IPS-11a (cell line): ENCODE results near the gene GBF1.
A peak's percentile ranks its signal among the peaks of the same experiment; 100 is the strongest.

ENCODE experiments used
- H3K4me3 ChIP-seq: one replicate; pipeline ENCODE4 v1.5.1; 2013; ENCODE audit warnings: low read depth, low read length, control low read depth

GBF1 gene

DNA sequence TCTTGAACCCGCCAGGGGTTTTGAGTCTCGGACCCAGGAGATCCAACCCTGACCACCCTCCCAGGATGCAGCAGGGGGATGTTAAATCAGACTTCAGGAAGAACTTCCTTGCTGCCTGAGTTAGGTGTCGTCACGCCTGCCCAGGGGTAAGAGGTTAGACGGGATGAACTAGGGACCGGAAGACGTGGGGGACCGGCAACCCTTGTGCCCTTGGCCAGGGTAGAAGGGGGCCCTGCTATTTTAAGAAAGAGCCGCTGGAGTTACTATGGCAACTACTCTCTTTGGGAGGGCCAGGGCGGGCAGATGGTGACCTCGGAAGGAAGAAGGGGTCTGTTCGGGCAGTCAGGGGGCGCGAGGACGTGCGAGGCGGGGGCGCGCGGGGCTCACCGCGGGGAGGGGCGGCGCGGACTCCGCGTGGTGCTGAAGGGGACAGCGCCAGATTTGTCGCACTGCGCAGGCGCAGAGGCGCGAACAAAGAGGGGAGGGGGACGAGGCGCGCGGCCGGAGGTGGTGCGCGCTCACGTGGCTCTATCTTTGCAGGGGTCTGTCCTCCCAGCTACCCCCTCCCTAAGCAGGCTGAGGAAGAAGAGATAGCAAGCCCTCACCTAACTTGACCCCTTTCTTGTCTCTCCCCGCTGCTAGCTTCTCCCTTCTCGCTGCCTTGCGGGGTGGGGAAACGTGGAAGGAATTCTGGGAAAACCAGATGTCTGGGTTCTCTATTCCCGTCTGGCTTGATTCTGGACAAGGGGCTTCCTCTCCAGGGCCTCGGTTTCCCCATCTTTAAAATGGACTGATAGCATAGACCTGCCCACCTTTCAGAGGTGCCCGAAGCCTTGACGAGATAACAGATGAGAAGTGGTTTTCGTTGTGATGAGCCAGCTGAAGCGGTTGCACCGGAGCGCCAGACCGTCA is 174.2 kb downstream of the GBF1 start:
- H3K4me3 ChIP-seq, result peak overlapping the region; percentile 89

DNA sequence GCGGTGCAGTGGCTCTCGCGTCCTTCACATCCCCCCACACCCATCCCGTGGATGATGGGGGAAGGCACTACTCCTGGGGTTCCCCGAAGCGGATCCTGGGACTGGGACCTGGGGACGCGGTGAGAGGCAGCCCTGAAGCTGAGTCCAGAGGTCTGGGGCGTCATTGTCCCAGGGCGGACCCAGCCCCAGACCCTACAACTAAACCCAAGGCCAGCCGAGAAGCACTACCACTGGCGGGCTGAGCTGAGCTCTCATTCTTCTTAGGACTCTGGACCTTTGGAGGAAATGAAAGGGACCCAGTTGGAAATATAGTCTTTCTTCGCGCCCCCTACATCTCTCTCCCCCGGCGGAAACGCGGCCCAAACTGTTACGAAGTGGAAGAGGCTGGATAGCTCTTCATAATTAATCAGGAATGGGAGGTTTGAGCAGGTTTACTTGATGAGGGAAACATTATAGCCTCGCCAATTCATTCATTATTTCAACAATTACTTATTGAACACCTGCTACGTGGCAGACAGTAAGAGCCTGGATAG is 174.9 kb downstream of the GBF1 start:
- H3K4me3 ChIP-seq, result peak overlapping the region; percentile 89

DNA sequence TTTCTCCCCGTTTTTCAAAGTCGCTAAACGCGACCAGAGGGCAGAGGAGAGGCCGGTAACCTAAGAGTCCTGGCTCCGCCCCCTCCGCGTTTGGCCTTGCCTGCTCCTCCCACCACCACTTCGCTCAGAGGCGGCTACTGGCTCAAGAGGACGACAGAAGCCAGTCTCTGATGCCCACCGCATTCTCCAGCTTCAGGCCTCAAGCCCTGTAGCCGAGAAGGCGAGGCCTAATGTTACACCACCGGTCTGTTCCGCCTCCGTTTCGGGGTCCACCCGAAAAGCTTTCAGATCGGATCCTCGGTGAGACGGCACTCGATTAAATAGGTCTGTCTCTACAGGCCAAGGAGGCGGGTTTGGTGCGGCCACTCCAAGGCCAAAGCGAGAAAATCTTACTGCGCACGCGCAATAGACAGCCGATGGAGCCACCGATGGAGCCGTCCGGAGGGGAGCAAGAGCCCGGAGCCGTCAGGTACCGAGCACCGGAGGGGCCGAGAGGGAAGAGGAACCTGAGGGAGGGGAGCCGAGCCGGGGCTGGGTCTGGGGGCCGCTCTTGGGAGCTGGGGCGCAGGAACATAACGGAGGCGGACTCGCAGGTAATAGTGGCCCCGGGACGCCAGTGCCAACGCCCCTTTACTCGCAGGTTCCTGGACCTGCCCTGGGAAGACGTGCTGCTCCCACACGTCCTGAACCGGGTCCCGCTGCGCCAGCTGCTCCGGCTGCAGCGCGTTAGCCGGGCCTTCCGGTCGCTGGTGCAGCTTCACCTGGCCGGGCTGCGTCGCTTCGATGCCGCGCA is 175.6 kb downstream of the GBF1 start, which contains the start of gene FBXL15:
TSS of gene FBXL15 (plus strand) at position 123 of the 793 bp plus-strand sequence. CDS start at position 417, 294 bp downstream.
- H3K4me3 ChIP-seq, result peak within 1 kb of the TSS; percentile 89

DNA sequence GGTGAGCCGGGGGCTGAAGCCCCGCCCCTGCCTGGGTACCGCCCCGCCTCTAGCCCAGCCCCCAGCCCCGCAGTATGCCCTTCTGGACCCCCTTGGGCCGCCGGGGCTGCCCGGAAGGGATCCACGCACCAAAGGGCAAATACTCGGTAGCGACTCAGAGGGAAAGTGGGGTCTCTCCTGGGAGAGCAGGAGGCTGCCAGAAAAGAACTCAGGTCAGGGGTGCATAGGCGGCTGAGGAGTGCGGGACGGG is 176.1 kb downstream of the GBF1 start:
- peak overlapping the region; percentile 89 for H3K4me3 ChIP-seq

DNA sequence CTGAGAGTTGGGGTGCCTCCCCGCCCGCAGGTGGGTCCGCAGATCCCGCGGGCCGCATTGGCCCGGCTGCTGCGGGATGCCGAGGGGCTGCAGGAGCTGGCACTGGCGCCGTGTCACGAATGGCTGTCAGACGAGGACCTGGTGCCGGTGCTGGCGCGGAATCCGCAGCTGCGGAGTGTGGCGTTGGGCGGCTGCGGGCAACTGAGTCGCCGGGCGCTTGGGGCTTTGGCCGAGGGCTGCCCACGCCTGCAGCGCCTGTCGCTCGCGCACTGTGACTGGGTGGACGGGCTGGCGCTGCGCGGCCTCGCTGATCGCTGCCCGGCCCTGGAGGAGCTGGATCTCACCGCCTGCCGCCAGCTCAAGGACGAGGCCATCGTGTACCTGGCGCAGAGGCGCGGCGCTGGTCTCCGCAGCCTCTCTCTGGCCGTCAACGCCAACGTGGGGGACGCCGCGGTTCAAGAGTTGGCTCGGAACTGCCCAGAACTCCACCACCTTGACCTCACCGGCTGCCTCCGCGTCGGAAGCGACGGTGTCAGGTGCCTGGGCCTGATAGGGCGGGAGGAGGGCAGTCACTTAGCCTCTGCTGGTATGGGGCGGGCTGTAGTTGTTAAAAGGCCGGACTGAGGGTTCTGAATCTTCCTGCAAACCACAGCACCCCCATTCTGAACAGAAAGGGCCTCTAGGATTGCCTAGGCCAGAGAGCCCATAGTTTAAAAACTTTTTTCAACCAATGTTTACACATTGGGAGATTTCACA is 176.6 kb downstream of the GBF1 start:
- peak overlapping the region; percentile 89 for H3K4me3 ChIP-seq

DNA sequence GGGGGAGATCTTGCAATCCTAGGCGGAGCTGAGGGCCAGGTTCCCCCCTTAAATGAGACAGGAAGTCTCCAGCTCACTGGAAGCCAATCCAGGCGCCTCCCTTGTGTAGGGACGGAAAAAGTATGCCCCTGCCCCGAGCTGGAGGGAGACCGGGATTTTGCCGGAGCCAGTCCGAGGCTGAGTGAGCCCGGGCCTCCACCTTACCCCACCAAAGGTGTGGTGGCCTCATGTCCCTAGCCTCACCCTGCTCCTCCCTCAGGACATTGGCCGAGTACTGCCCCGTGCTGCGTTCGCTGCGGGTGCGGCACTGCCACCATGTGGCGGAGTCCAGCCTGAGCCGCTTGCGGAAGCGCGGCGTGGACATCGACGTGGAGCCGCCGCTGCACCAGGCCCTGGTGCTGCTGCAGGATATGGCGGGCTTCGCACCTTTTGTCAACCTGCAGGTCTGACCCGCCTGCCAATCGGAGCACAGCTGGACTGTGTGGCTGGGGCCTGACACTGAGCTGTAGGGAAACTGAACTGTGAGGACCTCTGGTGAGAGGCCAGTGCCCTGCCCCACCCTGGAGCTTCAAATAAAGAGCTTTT is 177.3 kb downstream of the GBF1 start:
- no peak overlapping the region for H3K4me3 ChIP-seq

DNA sequence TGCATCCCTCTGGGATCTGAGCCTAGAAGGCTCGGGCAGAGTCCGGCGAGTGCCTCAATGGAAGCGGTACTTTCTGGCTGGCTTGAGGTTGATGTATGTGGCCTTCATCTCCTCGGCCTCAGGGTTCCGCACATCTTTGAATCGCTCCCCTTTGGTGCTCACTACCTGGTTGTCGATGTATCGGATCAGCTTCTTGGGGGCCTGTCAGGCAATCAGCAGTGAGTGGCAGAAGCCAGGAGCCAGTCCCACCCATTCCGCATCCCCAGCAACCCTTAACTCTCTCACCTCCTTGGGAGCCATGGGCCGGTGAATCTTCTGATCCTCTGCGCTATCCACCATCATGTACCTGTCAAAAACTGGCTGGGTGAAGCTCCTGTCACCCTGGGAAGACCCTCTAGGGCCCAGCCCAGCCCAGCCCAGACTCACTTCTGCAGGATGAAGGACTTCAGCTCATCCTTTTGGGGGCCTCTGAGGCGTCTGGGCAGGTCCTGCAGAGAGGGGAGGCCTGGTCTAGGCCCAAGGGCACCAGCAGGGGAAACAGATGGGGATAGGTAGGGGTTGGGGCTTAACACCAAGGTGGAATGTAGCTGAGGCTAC is 178.1 kb downstream of the GBF1 start:
- H3K4me3 ChIP-seq, result no peak overlapping the region

- no peak overlapping the region for H3K4me3 ChIP-seq
Measured at GRCh38 chr10:102424145-102424544, 178.8 kb downstream of the GBF1 start.

- H3K4me3 ChIP-seq, result no peak overlapping the region
Measured at GRCh38 chr10:102424916-102425315, 179.6 kb downstream of the GBF1 start.

DNA sequence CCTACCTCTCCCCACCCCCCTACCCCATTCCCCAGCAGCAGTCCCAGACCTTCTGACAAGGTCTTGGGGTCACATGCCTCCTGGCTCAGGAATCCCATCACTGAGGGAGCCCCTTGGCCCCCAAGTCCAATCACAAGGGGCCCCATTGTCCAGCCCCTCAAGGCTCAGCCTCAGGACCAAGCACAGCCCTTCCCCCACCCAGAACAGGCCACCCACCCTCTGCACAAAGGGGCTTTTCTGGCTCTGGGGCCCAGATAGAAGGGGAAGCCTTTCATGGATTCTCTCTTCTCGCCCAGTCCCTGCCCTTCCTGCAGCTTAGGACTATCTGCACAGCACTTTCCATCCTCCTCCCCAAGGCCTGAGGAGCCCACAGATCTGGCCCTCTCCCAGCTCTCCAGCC is 180.1 kb downstream of the GBF1 start:
- no peak overlapping the region for H3K4me3 ChIP-seq

DNA sequence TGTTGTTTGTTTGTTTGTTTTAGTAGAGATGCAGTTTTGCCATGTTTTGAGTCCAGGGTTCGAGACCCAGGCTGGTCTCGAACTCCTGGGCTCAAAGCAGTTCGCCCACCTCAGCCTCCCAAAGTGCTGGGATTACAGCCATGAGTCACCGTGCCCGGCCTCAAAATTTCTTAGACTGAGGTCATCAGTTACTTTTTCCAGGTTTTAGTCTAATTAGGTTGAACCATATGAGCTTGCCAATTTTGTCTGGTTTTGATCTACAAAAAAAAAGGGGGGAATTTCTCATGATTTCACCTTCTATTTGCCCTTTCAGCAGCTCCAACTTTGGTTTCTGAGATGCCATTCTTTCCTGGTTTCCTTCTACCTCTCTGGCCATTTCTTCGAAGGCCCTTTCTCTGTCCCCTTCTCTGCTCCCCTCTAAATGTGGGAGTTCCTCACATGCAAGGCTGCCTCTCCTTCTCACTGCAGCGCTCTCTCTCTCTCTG is 181.5 kb downstream of the GBF1 start:
- H3K4me3 ChIP-seq, result no peak overlapping the region

DNA sequence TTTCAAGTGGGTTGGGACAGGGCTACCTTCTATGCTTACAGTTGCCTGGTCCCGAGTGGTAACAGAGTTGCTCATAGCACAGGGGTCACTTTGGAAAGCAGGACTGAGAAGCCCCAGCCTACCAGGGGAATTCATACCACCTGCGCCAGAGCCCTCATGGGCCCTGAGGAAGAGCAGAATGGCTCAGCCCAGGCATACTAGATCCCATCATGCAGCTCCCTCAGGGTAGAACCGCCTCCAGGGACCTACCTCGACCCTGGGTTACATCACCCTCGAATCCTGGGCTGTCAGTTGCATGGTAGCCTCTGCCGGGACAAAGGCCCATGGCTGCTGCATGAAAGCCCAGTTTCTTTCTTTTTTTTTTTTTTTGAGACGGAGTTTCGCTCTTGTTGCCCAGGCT is 184.1 kb downstream of the GBF1 start:
- no peak overlapping the region for H3K4me3 ChIP-seq

DNA sequence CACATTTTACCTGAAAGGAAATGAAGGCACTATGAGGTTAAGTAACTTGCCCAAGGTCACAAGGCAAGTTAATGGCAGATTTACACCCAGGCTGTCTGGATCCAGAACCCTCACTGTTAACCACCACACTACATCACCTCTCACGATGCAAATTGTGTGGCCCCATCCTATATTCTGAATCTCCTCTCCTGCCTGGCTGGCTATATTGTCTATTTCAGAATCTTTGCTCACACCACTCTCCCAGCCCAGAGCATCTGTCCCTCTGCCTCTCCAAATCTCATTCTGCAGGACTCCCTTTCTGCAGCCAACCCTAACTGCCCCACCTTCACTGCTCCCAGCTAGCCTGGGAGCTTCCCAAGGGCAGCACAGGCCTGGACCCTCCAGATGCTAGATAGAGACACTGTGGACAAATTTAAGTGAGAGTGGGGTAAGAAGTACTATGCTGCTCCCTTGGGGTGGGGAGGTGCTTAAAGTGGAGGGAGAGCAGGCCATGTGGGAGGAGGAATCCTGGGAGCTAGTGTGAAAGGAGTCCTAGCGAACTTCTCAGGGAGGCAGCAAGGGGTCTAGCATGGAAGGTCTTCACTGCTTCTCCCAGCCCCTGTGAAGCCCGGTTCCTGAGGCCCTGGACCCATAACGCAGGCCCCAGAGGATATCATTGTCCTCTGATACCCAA is 186.3 kb downstream of the GBF1 start:
- H3K4me3 ChIP-seq, result peak overlapping the region; percentile 78
